CD4-positive, alpha-beta T cell treated with Interleukin-21 for 1 hour (primary cell): ENCODE results near the gene ACAN.
"Not testable (repeated sequence)": the region's sequence is repeated elsewhere in the genome, so short reads cannot be mapped to it uniquely, and the experiment has no call there.

Experiments used
- DNase-seq: peaks from one replicate; pipeline ENCODE4 v3.0.0-alpha.2; 2020

Gene ACAN

GRCh38 chr15:88904624-88905327 lies 101.5 kb downstream of the ACAN start:
- peak; percentile 97 for DNase-seq

GRCh38 chr15:88905576-88905975 lies 102.3 kb downstream of the ACAN start:
- no peak for DNase-seq

- DNase-seq, result no peak
Observed at GRCh38 chr15:88906130-88906529, 102.9 kb downstream of the ACAN start.

GRCh38 chr15:88906551-88906950 lies 103.3 kb downstream of the ACAN start:
- DNase-seq, result no peak

GRCh38 chr15:88907111-88907510 lies 103.9 kb downstream of the ACAN start:
- no peak for DNase-seq

- DNase-seq, result no peak
Observed at GRCh38 chr15:88908123-88908522, 104.9 kb downstream of the ACAN start.

GRCh38 chr15:88908697-88909621 lies 105.7 kb downstream of the ACAN start:
- DNase-seq, result no peak

- no peak for DNase-seq
Observed at GRCh38 chr15:88909956-88910831, 107.0 kb downstream of the ACAN start.

- no peak for DNase-seq
Observed at GRCh38 chr15:88911766-88912118, 108.5 kb downstream of the ACAN start.

- no peak for DNase-seq
Observed at GRCh38 chr15:88912500-88912921, 109.3 kb downstream of the ACAN start.

GRCh38 chr15:88913017-88913849 lies 110.0 kb downstream of the ACAN start, which contains the start of gene MFGE8:
MFGE8 (minus strand) TSS chr15:88913379; CDS start chr15:88913319, 60 bp downstream.
- DNase-seq, result peak; percentile 68

GRCh38 chr15:88913850-88914169 lies 110.6 kb downstream of the ACAN start:
- DNase-seq, result no peak

GRCh38 chr15:88915354-88915753 lies 112.1 kb downstream of the ACAN start:
- no peak for DNase-seq

GRCh38 chr15:88917760-88918159 lies 114.5 kb downstream of the ACAN start:
- no peak for DNase-seq

GRCh38 chr15:88918738-88919137 lies 115.5 kb downstream of the ACAN start:
- no peak for DNase-seq

- no peak for DNase-seq
Observed at GRCh38 chr15:88920186-88920891, 117.1 kb downstream of the ACAN start.

- DNase-seq, result not testable (repeated sequence)
Observed at GRCh38 chr15:88920892-88921435, 117.7 kb downstream of the ACAN start.
